SK-N-SH (cell line): ENCODE data around the gene RFLNA. TPM values are rescaled to one million over a fixed set of nuclear protein-coding genes. Genes with fewer than 3 reads are reported as not detected.

Experiments used
- CTCF ChIA-PET: fragments of 300-600, 350-600 bp; formaldehyde crosslinking; extraction: SDS; loops from one replicate; lab custom pipeline; 2021; lab: Yijun Ruan, JAX
- POLR2A ChIA-PET: fragments of 350-600 bp; sonication (Branson Sonifier 250); formaldehyde crosslinking; extraction: SDS; loops from one replicate; lab custom pipeline; 2020; ENCODE audit warnings: antibody characterized with exemption, inconsistent platforms; lab: Yijun Ruan, JAX
- DNase-seq: peaks from one replicate; pipeline ENCODE4 v3.0.0; 2012
- H2AFZ ChIP-seq: fragments of 200-600 bp; sonication (generic); 2 replicates; pipeline ENCODE4 v1.8.1; 2016; ENCODE audit warnings: antibody characterized with exemption, mild to moderate bottlenecking, low read depth
- H3F3A ChIP-seq: fragments of 200-600 bp; sonication (generic); replicated peaks from 2 replicates; pipeline ENCODE3; 2016; ENCODE audit warnings: antibody characterized with exemption, mild to moderate bottlenecking; ENCODE audit not compliant: insufficient read depth
- H3K27ac ChIP-seq, 2 experiments: fragments of 200-500 bp in 1 of 2; fragments of 200-600 bp in 1 of 2; sonication (Bioruptor generic) in 1 of 2; sonication (generic), shearing (Covaris generic) in 1 of 2; 2 replicates each; pipeline versions ENCODE4 v1.5.1 to v1.6.1; 2014 to 2016; ENCODE audit warnings: low read depth in 2 of 2, inconsistent platforms in 1 of 2, low read length in 1 of 2, mild to moderate bottlenecking in 1 of 2, mixed read lengths in 1 of 2
- H3K27me3 ChIP-seq: fragments of 200-600 bp; sonication (generic), shearing (Covaris generic); 2 replicates; pipeline ENCODE4 v1.6.1; 2016; ENCODE audit warnings: mixed run types; ENCODE audit not compliant: insufficient read depth
- H3K36me3 ChIP-seq, 2 experiments: fragments of 200-500 bp in 1 of 2; fragments of 200-600 bp in 1 of 2; sonication (Bioruptor generic) in 1 of 2; sonication (generic) in 1 of 2; replicated peaks in 1 of 2; 2 replicates each; pipeline versions ENCODE3 to v1.5.1; 2014 to 2016; ENCODE audit warnings: low read length in 1 of 2, mild to moderate bottlenecking in 1 of 2; ENCODE audit not compliant: insufficient read depth in 2 of 2, control insufficient read depth in 1 of 2
- H3K4me1 ChIP-seq, 2 experiments: fragments of 200-500 bp in 1 of 2; fragments of 200-600 bp in 1 of 2; sonication (Bioruptor generic) in 1 of 2; sonication (generic), shearing (Covaris generic) in 1 of 2; 2 replicates each; pipeline versions ENCODE4 v1.5.1 to v1.6.1; 2014 to 2016; ENCODE audit warnings: low read depth in 1 of 2, low read length in 1 of 2, mixed run types in 1 of 2; ENCODE audit not compliant: insufficient read depth in 2 of 2, control insufficient read depth in 1 of 2
- H3K4me2 ChIP-seq: fragments of 200-600 bp; sonication (generic), shearing (Covaris generic); 2 replicates; pipeline ENCODE4 v1.6.1; 2017; ENCODE audit warnings: mixed run types
- H3K4me3 ChIP-seq, 2 experiments: fragments of 200-500 bp in 1 of 2; fragments of 200-600 bp in 1 of 2; sonication (Bioruptor generic) in 1 of 2; sonication (generic), shearing (Covaris generic) in 1 of 2; 2 replicates each; pipeline versions ENCODE4 v1.5.1 to v1.8.1; 2014 to 2016; ENCODE audit warnings: low read depth in 2 of 2, inconsistent platforms in 1 of 2, low read length in 1 of 2, mild to moderate bottlenecking in 1 of 2, mixed read lengths in 1 of 2, moderate library complexity in 1 of 2
- H3K79me2 ChIP-seq: fragments of 200-600 bp; sonication (generic); 2 replicates; pipeline ENCODE4 v1.8.1; 2017; ENCODE audit warnings: mild to moderate bottlenecking; ENCODE audit not compliant: insufficient read depth
- H3K9ac ChIP-seq: fragments of 200-600 bp; sonication (generic); 2 replicates; pipeline ENCODE4 v1.6.1; 2017; ENCODE audit warnings: mixed run types
- H3K9me2 ChIP-seq: fragments of 200-600 bp; sonication (generic); 2 replicates; pipeline ENCODE4 v1.6.1; 2017; ENCODE audit warnings: mixed run types
- H3K9me3 ChIP-seq: fragments of 200-600 bp; sonication (generic); 2 replicates; pipeline ENCODE4 v1.6.1; 2017; ENCODE audit warnings: mixed run types, mild to moderate bottlenecking, moderate library complexity
- H4K20me1 ChIP-seq: fragments of 200-600 bp; sonication (generic); 2 replicates; pipeline ENCODE4 v1.6.1; 2017; ENCODE audit warnings: mild to moderate bottlenecking, mixed run types; ENCODE audit not compliant: insufficient read depth
- EZH2phosphoT487 ChIP-seq: fragments of 200-600 bp; sonication (generic); IDR thresholded peaks from 2 replicates; pipeline ENCODE4 v1.6.1; 2017; ENCODE audit warnings: low read depth, mixed run types, mild to moderate bottlenecking, antibody characterized with exemption, moderate library complexity, borderline replicate concordance
- FOXJ3 ChIP-seq: sonication (generic); formaldehyde crosslinking; IDR thresholded peaks from 2 replicates; pipeline ENCODE4 v1.5.1; 2020; ENCODE audit warnings: mild to moderate bottlenecking, missing genetic modification reagents
- FOXM1 ChIP-seq: IDR thresholded peaks from 2 replicates; pipeline ENCODE4 v1.4.0; 2012; ENCODE audit warnings: low read depth, mild to moderate bottlenecking
- GATA2 ChIP-seq: sonication (generic); formaldehyde crosslinking; IDR thresholded peaks from 2 replicates; pipeline ENCODE4 v1.5.0; 2020; ENCODE audit warnings: mild to moderate bottlenecking, missing genetic modification reagents
- JUND ChIP-seq: IDR thresholded peaks from 2 replicates; pipeline ENCODE4 v1.4.0; 2012
- NFIC ChIP-seq: IDR thresholded peaks from 2 replicates; pipeline ENCODE4 v1.4.0; 2012; ENCODE audit warnings: borderline replicate concordance
- NRF1 ChIP-seq: IDR thresholded peaks from 2 replicates; pipeline ENCODE4 v1.6.1; 2012; ENCODE audit warnings: low read depth, mild to moderate bottlenecking, low read length
- POLR2AphosphoS5 ChIP-seq: IDR thresholded peaks from 2 replicates; pipeline ENCODE4 v1.6.1; 2012; ENCODE audit warnings: low read depth, low read length
- RAD21 ChIP-seq: IDR thresholded peaks from 2 replicates; pipeline ENCODE4 v1.6.1; 2012; ENCODE audit warnings: mild to moderate bottlenecking, low read length
- RFX5 ChIP-seq: IDR thresholded peaks from 2 replicates; pipeline ENCODE4 v1.6.1; 2012; ENCODE audit warnings: mild to moderate bottlenecking, improper control_type of control experiment, low read length
- SIN3A ChIP-seq: IDR thresholded peaks from 2 replicates; pipeline ENCODE4 v1.6.1; 2012; ENCODE audit warnings: low read depth, mild to moderate bottlenecking, low read length, moderate library complexity, borderline replicate concordance
- SMC3 ChIP-seq: IDR thresholded peaks from 2 replicates; pipeline ENCODE4 v1.6.1; 2012; ENCODE audit warnings: low read depth, low read length, improper control_type of control experiment
- TAF1 ChIP-seq: IDR thresholded peaks from 2 replicates; pipeline ENCODE4 v1.6.1; 2012; ENCODE audit warnings: low read depth, mild to moderate bottlenecking, low read length, moderate library complexity, borderline replicate concordance
- TEAD4 ChIP-seq: IDR thresholded peaks from 2 replicates; pipeline ENCODE4 v1.4.0; 2012; ENCODE audit warnings: mild to moderate bottlenecking, borderline replicate concordance; ENCODE audit not compliant: insufficient read depth
- WGBS: methylation state at CpG from one replicate; pipeline ENCODE4 v1.1.6; 2017; ENCODE audit warnings: low lambda C conversion rate; 5-methylcytosine and 5-hydroxymethylcytosine counted together
- polyA plus RNA-seq, 3 experiments: library from polyadenylated mRNA; depleted of rRNA; stranded (reverse); fragments of >200 nt; gene quantifications; 2 replicates each; pipeline ENCODE4 v1.2.3, GENCODE V29; 2012
- TF ChIP-seq, protein P1 (sequence below): IDR thresholded peaks from 2 replicates; pipeline ENCODE4; 2012
- TF ChIP-seq, protein P2 (sequence below): fragments of 150-350 bp; IDR thresholded peaks from 2 replicates; pipeline ENCODE4 v1.6.1; 2016; ENCODE audit warnings: mild to moderate bottlenecking, low read depth, low read length
- TF ChIP-seq, protein P3 (sequence below): IDR thresholded peaks from 2 replicates; pipeline ENCODE4 v1.4.0; 2012; ENCODE audit warnings: low read depth, borderline replicate concordance

Gene RFLNA
- polyA plus RNA-seq, 1 of the 3 experiments (the other 2 are of a cell fraction) = 0.10 TPM

DNA sequence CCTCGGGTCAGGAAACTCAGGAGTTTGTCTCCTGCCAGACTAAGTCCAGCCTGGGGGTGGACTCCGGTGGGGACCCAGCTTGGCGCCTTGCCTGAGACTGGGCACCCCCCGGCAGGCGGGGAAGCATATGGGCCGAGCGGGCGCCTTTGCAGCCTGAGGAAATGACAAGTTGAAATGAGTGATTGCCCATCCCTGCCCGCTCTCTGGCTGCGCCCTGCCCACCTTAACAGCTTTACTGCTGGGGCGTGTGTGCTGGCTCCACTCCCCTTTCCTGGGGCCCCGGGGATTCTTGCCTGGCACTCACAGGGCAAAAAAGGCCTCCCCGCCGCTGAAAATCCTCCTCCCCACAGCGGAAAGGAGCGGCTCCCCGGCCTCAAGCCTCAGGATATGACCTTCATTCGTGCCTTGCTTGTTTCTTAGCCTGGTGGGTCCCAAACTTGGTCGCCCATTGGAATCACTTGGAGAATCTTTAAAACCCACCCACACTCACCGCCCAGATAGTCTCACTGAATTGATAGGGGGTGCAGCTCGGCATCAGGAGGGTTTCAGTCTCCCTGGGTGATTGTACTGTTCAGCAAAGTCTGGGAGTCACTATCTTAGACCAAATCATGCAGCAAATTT is 1.5 kb downstream of the RFLNA start:
- no peak overlapping the region for H3K4me2 ChIP-seq
- H3K4me1 ChIP-seq = peaks cover 0 to 4% of the 10 kb centered on the region in 2 experiments; a peak in 1 of 4 replicates
- no peaks in the 10 kb centered on the region for H3K36me3 ChIP-seq
- H2AFZ ChIP-seq = no peak overlapping the region
- H3K9me3 ChIP-seq = no peaks in the 10 kb centered on the region
- DNase-seq = peak; percentile 61
- H3K9ac ChIP-seq = no peak overlapping the region
- no peak overlapping the region for H3K4me3 ChIP-seq
- ChIA-PET POLR2A (no interaction called here), CTCF (interaction anchor here (0.7 to 1.3 kb wide), 2 partner anchors 72 to 264 kb away, joined by 3 read pairs; no protein-coding TSS in a partner anchor)
- no peak overlapping the region for H3K27ac ChIP-seq
- H3K79me2 ChIP-seq = no peaks in the 10 kb centered on the region
- no peaks in the 10 kb centered on the region for H4K20me1 ChIP-seq
- no peaks in the 10 kb centered on the region for H3K9me2 ChIP-seq
- TF ChIP-seq, protein P1, sequence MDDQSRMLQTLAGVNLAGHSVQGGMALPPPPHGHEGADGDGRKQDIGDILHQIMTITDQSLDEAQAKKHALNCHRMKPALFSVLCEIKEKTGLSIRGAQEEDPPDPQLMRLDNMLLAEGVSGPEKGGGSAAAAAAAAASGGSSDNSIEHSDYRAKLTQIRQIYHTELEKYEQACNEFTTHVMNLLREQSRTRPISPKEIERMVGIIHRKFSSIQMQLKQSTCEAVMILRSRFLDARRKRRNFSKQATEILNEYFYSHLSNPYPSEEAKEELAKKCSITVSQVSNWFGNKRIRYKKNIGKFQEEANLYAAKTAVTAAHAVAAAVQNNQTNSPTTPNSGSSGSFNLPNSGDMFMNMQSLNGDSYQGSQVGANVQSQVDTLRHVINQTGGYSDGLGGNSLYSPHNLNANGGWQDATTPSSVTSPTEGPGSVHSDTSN = no peak
- TF ChIP-seq, protein P2, sequence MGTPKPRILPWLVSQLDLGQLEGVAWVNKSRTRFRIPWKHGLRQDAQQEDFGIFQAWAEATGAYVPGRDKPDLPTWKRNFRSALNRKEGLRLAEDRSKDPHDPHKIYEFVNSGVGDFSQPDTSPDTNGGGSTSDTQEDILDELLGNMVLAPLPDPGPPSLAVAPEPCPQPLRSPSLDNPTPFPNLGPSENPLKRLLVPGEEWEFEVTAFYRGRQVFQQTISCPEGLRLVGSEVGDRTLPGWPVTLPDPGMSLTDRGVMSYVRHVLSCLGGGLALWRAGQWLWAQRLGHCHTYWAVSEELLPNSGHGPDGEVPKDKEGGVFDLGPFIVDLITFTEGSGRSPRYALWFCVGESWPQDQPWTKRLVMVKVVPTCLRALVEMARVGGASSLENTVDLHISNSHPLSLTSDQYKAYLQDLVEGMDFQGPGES = no peak
- no peak for TF ChIP-seq EZH2phosphoT487
- no peak for TF ChIP-seq TAF1
- TF ChIP-seq RFX5 = no peak
- TF ChIP-seq NRF1 = no peak
- TF ChIP-seq JUND = no peak
- no peak for TF ChIP-seq SMC3
- TF ChIP-seq FOXJ3 (CRISPR knock-in tag) = no peak
- TF ChIP-seq, protein P3, sequence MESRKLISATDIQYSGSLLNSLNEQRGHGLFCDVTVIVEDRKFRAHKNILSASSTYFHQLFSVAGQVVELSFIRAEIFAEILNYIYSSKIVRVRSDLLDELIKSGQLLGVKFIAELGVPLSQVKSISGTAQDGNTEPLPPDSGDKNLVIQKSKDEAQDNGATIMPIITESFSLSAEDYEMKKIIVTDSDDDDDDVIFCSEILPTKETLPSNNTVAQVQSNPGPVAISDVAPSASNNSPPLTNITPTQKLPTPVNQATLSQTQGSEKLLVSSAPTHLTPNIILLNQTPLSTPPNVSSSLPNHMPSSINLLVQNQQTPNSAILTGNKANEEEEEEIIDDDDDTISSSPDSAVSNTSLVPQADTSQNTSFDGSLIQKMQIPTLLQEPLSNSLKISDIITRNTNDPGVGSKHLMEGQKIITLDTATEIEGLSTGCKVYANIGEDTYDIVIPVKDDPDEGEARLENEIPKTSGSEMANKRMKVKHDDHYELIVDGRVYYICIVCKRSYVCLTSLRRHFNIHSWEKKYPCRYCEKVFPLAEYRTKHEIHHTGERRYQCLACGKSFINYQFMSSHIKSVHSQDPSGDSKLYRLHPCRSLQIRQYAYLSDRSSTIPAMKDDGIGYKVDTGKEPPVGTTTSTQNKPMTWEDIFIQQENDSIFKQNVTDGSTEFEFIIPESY = no peak
- no peak for TF ChIP-seq SIN3A
- no peak for TF ChIP-seq POLR2AphosphoS5
- TF ChIP-seq NFIC = no peak
- no peak for TF ChIP-seq RAD21
- no peak for TF ChIP-seq TEAD4
- TF ChIP-seq GATA2 (CRISPR knock-in tag) = no peak
- TF ChIP-seq FOXM1 = no peak
- TF ChIP-seq, all 33 proteins: peak for 0
- Histone ChIP-seq H3K27me3 (peaks cover 29% of the 10 kb centered on the region; the same call in 1 of the 2 replicates), H3F3A (no peaks in the 10 kb centered on the region)
- 61% methylated on average over 15 of the region's 21 CpGs for WGBS
